H1 (cell line): ENCODE data around the gene FRMD4A. TPM values are rescaled to one million over a fixed set of nuclear protein-coding genes. Genes with fewer than 3 reads are reported as not detected.

ENCODE experiments used
- CTCF ChIA-PET: fragments of 300-600 bp; sonication (Branson Sonifier 250); formaldehyde crosslinking; loops from one replicate; lab custom pipeline; 2021; ENCODE audit not compliant: partially characterized antibody; lab: Charles Lee
- POLR2A ChIA-PET: fragments of 300-600 bp; sonication (Branson Sonifier 250); formaldehyde crosslinking; loops from one replicate; lab custom pipeline; 2021; ENCODE audit warnings: inconsistent platforms; ENCODE audit not compliant: partially characterized antibody; lab: Charles Lee
- DNase-seq, 2 experiments: peaks; one replicate each; pipeline versions ENCODE4 v3.0.0 to v3.0.0-alpha.2; 2010 to 2022; ENCODE audit warnings: low spot score in 2 of 2, low read depth in 1 of 2, mixed read lengths in 1 of 2
- FAIRE-seq: peaks from 2 replicates; lab custom pipeline; 2011; peaks lifted over from hg19 to GRCh38; lab: Jason Lieb, UNC
- H2AFZ ChIP-seq: 2 replicates; pipeline ENCODE4 v1.8.1; 2012; ENCODE audit warnings: low read length, inconsistent platforms
- H2AK5ac ChIP-seq: 2 replicates; pipeline ENCODE4 v1.6.1; 2013; ENCODE audit warnings: low read depth, low read length
- H2BK120ac ChIP-seq: replicated peaks from 2 replicates; pipeline ENCODE3; 2013; ENCODE audit warnings: low read depth, low read length, inconsistent platforms
- H2BK12ac ChIP-seq: 2 replicates; pipeline ENCODE4 v1.6.1; 2013; ENCODE audit warnings: low read depth, low read length
- H2BK15ac ChIP-seq: 2 replicates; pipeline ENCODE4 v1.6.1; 2013; ENCODE audit warnings: low read length
- H2BK20ac ChIP-seq: 2 replicates; pipeline ENCODE4 v1.6.1; 2013; ENCODE audit warnings: low read length
- H2BK5ac ChIP-seq: 2 replicates; pipeline ENCODE4 v1.6.1; 2013; ENCODE audit warnings: low read depth, low read length
- H3K14ac ChIP-seq: 2 replicates; pipeline ENCODE4 v1.6.1; 2013; ENCODE audit warnings: inconsistent platforms; ENCODE audit not compliant: insufficient read length
- H3K18ac ChIP-seq: 2 replicates; pipeline ENCODE4 v1.6.1; 2013; ENCODE audit warnings: low read length; ENCODE audit errors: extremely low read depth
- H3K23ac ChIP-seq: 2 replicates; pipeline ENCODE4 v1.6.1; 2013; ENCODE audit warnings: inconsistent platforms; ENCODE audit not compliant: insufficient read length
- H3K23me2 ChIP-seq: 2 replicates; pipeline ENCODE4 v1.6.1; 2013; ENCODE audit warnings: low read depth, low read length
- H3K27ac ChIP-seq: 2 replicates; pipeline ENCODE4 v1.6.1; 2011; ENCODE audit warnings: low read depth, low read length, inconsistent platforms
- H3K27me3 ChIP-seq, 4 experiments: replicated peaks in 1 of 4; 1 replicate in 1 of 4; 2 replicates in 3 of 4; pipeline versions ENCODE4 v1.6.1 to v1.8.1; 2011 to 2013; ENCODE audit warnings: low read length in 3 of 4, mild to moderate bottlenecking in 3 of 4, inconsistent platforms in 2 of 4, mixed read lengths in 2 of 4, moderate library complexity in 1 of 4; ENCODE audit not compliant: control insufficient read depth in 3 of 4, insufficient read depth in 3 of 4; ENCODE audit errors: extremely low read depth in 1 of 4
- H3K36me3 ChIP-seq, 4 experiments: 2 replicates each; pipeline versions ENCODE4 v1.6.1 to v1.8.1; 2011 to 2013; ENCODE audit warnings: mild to moderate bottlenecking in 4 of 4, low read length in 3 of 4, moderate library complexity in 2 of 4, control low read depth in 1 of 4, inconsistent platforms in 1 of 4; ENCODE audit not compliant: insufficient read depth in 4 of 4, control insufficient read depth in 2 of 4
- H3K4ac ChIP-seq: replicated peaks from 2 replicates; pipeline ENCODE3; 2013; ENCODE audit warnings: low read length, low read depth, mixed read lengths, inconsistent platforms; ENCODE audit not compliant: insufficient read length
- H3K4me1 ChIP-seq, 4 experiments: replicated peaks in 1 of 4; 1 replicate in 1 of 4; 2 replicates in 3 of 4; pipeline versions ENCODE4 v1.6.1 to v1.8.1; 2011 to 2013; ENCODE audit warnings: low read length in 3 of 4, inconsistent platforms in 2 of 4, mixed read lengths in 1 of 4; ENCODE audit not compliant: insufficient read depth in 4 of 4, control insufficient read depth in 3 of 4
- H3K4me2 ChIP-seq, 2 experiments: 2 replicates each; pipeline versions ENCODE4 v1.6.1 to v1.8.1; 2011 to 2013; ENCODE audit warnings: low read depth in 2 of 2, low read length in 2 of 2, control low read depth in 1 of 2, inconsistent platforms in 1 of 2, mild to moderate bottlenecking in 1 of 2; ENCODE audit not compliant: insufficient read depth in 1 of 2
- H3K4me3 ChIP-seq, 4 experiments: fragments of 200-600, 300-600 bp in 1 of 4; sonication (generic), shearing (Covaris generic), sonication (Bioruptor Twin) in 1 of 4; 2 replicates each; pipeline versions ENCODE4 v1.5.1 to v1.8.1; 2011 to 2016; ENCODE audit warnings: low read length in 4 of 4, low read depth in 3 of 4, control low read depth in 2 of 4, inconsistent platforms in 2 of 4, mild to moderate bottlenecking in 2 of 4, mixed read lengths in 1 of 4, moderate library complexity in 1 of 4; ENCODE audit not compliant: insufficient read depth in 2 of 4; ENCODE audit errors: extremely low read depth in 1 of 4
- H3K56ac ChIP-seq: replicated peaks from 2 replicates; pipeline ENCODE3; 2013; ENCODE audit warnings: low read depth, mild to moderate bottlenecking, mixed read lengths, low read length, inconsistent platforms; ENCODE audit not compliant: insufficient read length
- H3K79me1 ChIP-seq: 2 replicates; pipeline ENCODE4 v1.6.1; 2013; ENCODE audit warnings: low read depth, low read length, control low read depth
- H3K79me2 ChIP-seq, 2 experiments: 2 replicates each; pipeline versions ENCODE4 v1.6.1 to v1.8.1; 2012 to 2013; ENCODE audit warnings: low read length in 2 of 2, mild to moderate bottlenecking in 2 of 2, inconsistent platforms in 1 of 2; ENCODE audit not compliant: insufficient read depth in 2 of 2, control insufficient read depth in 1 of 2
- H3K9ac ChIP-seq, 4 experiments: replicated peaks in 1 of 4; 1 replicate in 1 of 4; 2 replicates in 3 of 4; pipeline versions ENCODE4 v1.6.1 to v1.8.1; 2011 to 2013; ENCODE audit warnings: low read depth in 3 of 4, low read length in 3 of 4, control low read depth in 2 of 4, mild to moderate bottlenecking in 2 of 4, moderate library complexity in 2 of 4, inconsistent platforms in 1 of 4; ENCODE audit errors: extremely low read depth in 1 of 4
- H3K9me3 ChIP-seq, 2 experiments: 2 replicates each; pipeline versions ENCODE4 v1.6.1 to v1.8.1; 2012 to 2013; ENCODE audit warnings: mild to moderate bottlenecking in 2 of 2, moderate library complexity in 2 of 2, control low read depth in 1 of 2, inconsistent platforms in 1 of 2, low read depth in 1 of 2, low read length in 1 of 2, mixed read lengths in 1 of 2; ENCODE audit not compliant: insufficient read depth in 2 of 2
- H4K20me1 ChIP-seq, 2 experiments: replicated peaks in 1 of 2; 2 replicates each; pipeline versions ENCODE3 to v1.8.1; 2011 to 2013; ENCODE audit warnings: inconsistent platforms in 2 of 2, low read length in 2 of 2, mild to moderate bottlenecking in 1 of 2; ENCODE audit not compliant: insufficient read depth in 2 of 2, control insufficient read depth in 1 of 2
- H4K5ac ChIP-seq: 2 replicates; pipeline ENCODE4 v1.6.1; 2013; ENCODE audit warnings: low read length, low read depth, mixed read lengths, inconsistent platforms; ENCODE audit not compliant: insufficient read length
- H4K8ac ChIP-seq: 2 replicates; pipeline ENCODE4 v1.8.0; 2013; ENCODE audit warnings: mild to moderate bottlenecking, moderate library complexity, low read length, inconsistent platforms; ENCODE audit not compliant: insufficient read depth; ENCODE audit errors: extremely low read depth
- H4K91ac ChIP-seq: replicated peaks from 2 replicates; pipeline ENCODE3; 2013; ENCODE audit warnings: low read length, mixed read lengths, inconsistent platforms; ENCODE audit not compliant: insufficient read length
- RAD21 ChIP-seq, 2 experiments: IDR thresholded peaks in 1 of 2; conservative IDR thresholded peaks in 1 of 2; 2 replicates each; pipeline ENCODE4 v1.6.1; 2011; ENCODE audit warnings: low read depth in 2 of 2, low read length in 2 of 2, improper control_type of control experiment in 1 of 2, inconsistent platforms in 1 of 2, mild to moderate bottlenecking in 1 of 2, moderate library complexity in 1 of 2
- ZNF274 ChIP-seq: IDR thresholded peaks from 2 replicates; pipeline ENCODE4 v1.7.0; 2012; ENCODE audit warnings: low read length, borderline replicate concordance; ENCODE audit errors: extremely low read depth
- WGBS, 2 experiments: shearing (Covaris generic) in 1 of 2; methylation state at CpG; one replicate each; pipeline versions ENCODE4 v1.1.6 to v1.1.7; 2013 to 2015; ENCODE audit warnings: low lambda C conversion rate in 2 of 2, mixed read lengths in 2 of 2, inconsistent platforms in 1 of 2, low coverage in 1 of 2, missing lambda C conversion rate in 1 of 2; ENCODE audit not compliant: insufficient replicate concordance in 2 of 2, insufficient coverage in 1 of 2, insufficient read length in 1 of 2; ENCODE audit errors: extremely low coverage in 1 of 2, missing lambda C conversion rate in 1 of 2; 5-methylcytosine and 5-hydroxymethylcytosine counted together
- polyA plus RNA-seq, 7 experiments: library from polyadenylated mRNA; depleted of rRNA in 3 of 7; stranded (reverse) in 5 of 7; unstranded in 2 of 7; fragments of >200 nt in 5 of 7; fragments of 200-250 nt in 2 of 7; gene quantifications; 1 replicate in 5 of 7; 2 replicates in 1 of 7; 4 replicates in 1 of 7; pipeline versions ENCODE4 v1.2.1 to v1.2.3, GENCODE V29; 2011 to 2013; ENCODE audit warnings: missing spikeins in 2 of 7, mixed read lengths in 2 of 7
- total RNA-seq: library from RNA; stranded (reverse); fragmentation: NEBNext Ultra II Directional; extraction: Animal tissue kit (Norgen Biotek cat#: 25700); gene quantifications from 2 replicates; pipeline ENCODE4 v1.2.1, GENCODE V29; 2021

Gene FRMD4A
- total and polyA plus RNA-seq, 2 of the 8 experiments (the other 6 are each of a cell fraction or from before 2014, with no cell fraction given), result 38.6 to 39.6 TPM

GRCh38 chr10:13945390-13946208 lies 385.1 kb downstream of the FRMD4A start:
- Histone ChIP-seq H3K4ac (no peak overlapping the region), H3K14ac (no peak overlapping the region), H4K5ac (no peak overlapping the region), H3K56ac (no peak overlapping the region), H2AK5ac (no peak overlapping the region), H3K79me1 (no peaks in the 10 kb centered on the region), H3K18ac (no peak overlapping the region), H2BK15ac (no peak overlapping the region), H3K4me3 (no peak overlapping the region), H4K91ac (no peak overlapping the region), H2BK120ac (no peak overlapping the region), H3K23me2 (no peaks in the 10 kb centered on the region), H3K27ac (no peak overlapping the region), H2BK12ac (no peak overlapping the region), H3K9me3 (no peaks in the 10 kb centered on the region), H3K4me2 (no peak overlapping the region), H4K20me1 (no peaks in the 10 kb centered on the region), H2BK5ac (peak overlapping the region; percentile 19; the same call in 1 of the 2 replicates), H2AFZ (peak overlapping the region; percentile 49; the same call in 1 of the 2 replicates), H4K8ac (no peak overlapping the region), H3K79me2 (no peaks in the 10 kb centered on the region), H3K9ac (no peak overlapping the region), H3K36me3 (no peaks in the 10 kb centered on the region), H3K27me3 (no peaks in the 10 kb centered on the region; a peak in 1 of 7 replicates), H3K4me1 (peaks cover 0 to 16% (median 8%) of the 10 kb centered on the region in 4 experiments; a peak in 4 of 7 replicates), H2BK20ac (no peak overlapping the region), H3K23ac (no peak overlapping the region)
- DNase-seq (no peak), FAIRE-seq (peak; percentile 13)
- TF ChIP-seq ZNF274 (no peak), RAD21 (IDR thresholded peaks at IDR 0.05 in 1 of 2, conservative IDR thresholded peaks at IDR 0.05 in 1 of 2; ENCODE audit: low read depth in 2 of 2, low read length in 2 of 2) (0 out of 4 replicates have a peak, but pooled peaks of 1 of the 2 experiments have one; percentile 3)
- ChIA-PET POLR2A (no interaction called here), CTCF (interaction anchor here (0.5 kb wide), 1 partner anchor 145 kb away, joined by 3 read pairs; no protein-coding TSS in a partner anchor)
- WGBS, 2 experiments, result 76% methylated on average over 8 of the region's 8 CpGs; no CpG with 5 or more reads in 1 of the 2 experiments
